Activated CD4-positive, CD25-positive, alpha-beta regulatory T cell treated with anti-CD3 and anti-CD28 coated beads, Interleukin-2, amount 50 U/mL, for 72 hours (primary cell): ENCODE measurements around the gene MAP2K3.
"Not testable (repeated sequence)": the region's sequence is repeated elsewhere in the genome, so short reads cannot be mapped to it uniquely, and the experiment has no call there.

ENCODE experiments used
- DNase-seq: peaks from one replicate; pipeline ENCODE4 v3.0.0; 2021

The MAP2K3 gene

GRCh38 chr17:21313761-21314160 lies 29.2 kb downstream of the MAP2K3 start:
- DNase-seq: not testable (repeated sequence)

- not testable (repeated sequence) for DNase-seq
Observed at GRCh38 chr17:21314261-21314664, 29.8 kb downstream of the MAP2K3 start.

- not testable (repeated sequence) for DNase-seq
Observed at GRCh38 chr17:21314701-21315111, 30.2 kb downstream of the MAP2K3 start.

GRCh38 chr17:21315246-21316000 lies 30.9 kb downstream of the MAP2K3 start:
- not testable (repeated sequence) for DNase-seq

- DNase-seq: not testable (repeated sequence)
Observed at GRCh38 chr17:21316212-21316886, 31.8 kb downstream of the MAP2K3 start.

GRCh38 chr17:21316887-21317500 lies 32.5 kb downstream of the MAP2K3 start:
- not testable (repeated sequence) for DNase-seq

- DNase-seq: not testable (repeated sequence)
Observed at GRCh38 chr17:21317821-21318220, 33.3 kb downstream of the MAP2K3 start.

GRCh38 chr17:21318439-21318838 lies 33.9 kb downstream of the MAP2K3 start:
- no peak for DNase-seq

GRCh38 chr17:21318856-21319255 lies 34.3 kb downstream of the MAP2K3 start:
- not testable (repeated sequence) for DNase-seq

GRCh38 chr17:21319256-21319655 lies 34.7 kb downstream of the MAP2K3 start:
- DNase-seq: not testable (repeated sequence)

GRCh38 chr17:21319686-21320375 lies 35.3 kb downstream of the MAP2K3 start:
- DNase-seq: not testable (repeated sequence)

- not testable (repeated sequence) for DNase-seq
Observed at GRCh38 chr17:21320430-21320829, 35.9 kb downstream of the MAP2K3 start.

- not testable (repeated sequence) for DNase-seq
Observed at GRCh38 chr17:21321061-21321460, 36.5 kb downstream of the MAP2K3 start.

GRCh38 chr17:21321744-21322191 lies 37.3 kb downstream of the MAP2K3 start:
- DNase-seq: not testable (repeated sequence)

- DNase-seq: not testable (repeated sequence)
Observed at GRCh38 chr17:21323257-21324111, 39.0 kb downstream of the MAP2K3 start.

- not testable (repeated sequence) for DNase-seq
Observed at GRCh38 chr17:21324741-21325140, 40.2 kb downstream of the MAP2K3 start.

- not testable (repeated sequence) for DNase-seq
Observed at GRCh38 chr17:21327921-21328320, 43.4 kb downstream of the MAP2K3 start.

- DNase-seq: not testable (repeated sequence)
Observed at GRCh38 chr17:21328778-21329177, 44.3 kb downstream of the MAP2K3 start.

GRCh38 chr17:21330436-21331160 lies 46.1 kb downstream of the MAP2K3 start:
- DNase-seq: no peak

GRCh38 chr17:21336541-21337294 lies 52.2 kb downstream of the MAP2K3 start:
- not testable (repeated sequence) for DNase-seq
